Measurements from ENCODE around the gene LCN1. TPM values are rescaled to one million over a fixed set of nuclear protein-coding genes. Genes with fewer than 3 reads are reported as not detected.
"Not testable (repeated sequence)": the region's sequence is repeated elsewhere in the genome, so short reads cannot be mapped to it uniquely, and the experiment has no call there.

LCN1 gene
- total RNA-seq, 1 donor = not detected

- H3K4me3 ChIP-seq (ENCODE audit: low read depth, low read length) = no peak overlapping the region
- TF ChIP-seq CTCF (IDR thresholded peaks at IDR 0.05; ENCODE audit: insufficient read depth, low read length) = no peak
- no peak for DNase-seq (ENCODE audit: low read depth)
These were observed 26.8 kb downstream of the LCN1 start for GRCh38 chr9:135547756-135548736.

GRCh38 chr9:135549478-135550343 is 28.5 kb downstream of the LCN1 start:
- H3K4me3 ChIP-seq (ENCODE audit: low read depth, low read length); DNase-seq (ENCODE audit: low read depth): not testable (repeated sequence)

- no peak for TF ChIP-seq CTCF (IDR thresholded peaks at IDR 0.05; ENCODE audit: insufficient read depth, low read length)
- H3K4me3 ChIP-seq (ENCODE audit: low read depth, low read length) = no peak overlapping the region
- no peak for DNase-seq (ENCODE audit: low read depth)
These were observed 29.2 kb downstream of the LCN1 start for GRCh38 chr9:135550344-135550918.

- no peak for TF ChIP-seq CTCF (IDR thresholded peaks at IDR 0.05; ENCODE audit: insufficient read depth, low read length)
- no peak overlapping the region for H3K4me3 ChIP-seq (ENCODE audit: low read depth, low read length)
- DNase-seq (ENCODE audit: low read depth) = no peak
These were observed 29.8 kb downstream of the LCN1 start for GRCh38 chr9:135551031-135551430.

- DNase-seq (ENCODE audit: low read depth) = no peak
- no peak overlapping the region for H3K4me3 ChIP-seq (ENCODE audit: low read depth, low read length)
- TF ChIP-seq CTCF (IDR thresholded peaks at IDR 0.05; ENCODE audit: insufficient read depth, low read length) = no peak
These were observed 30.2 kb downstream of the LCN1 start for GRCh38 chr9:135551456-135551855.

- no peak for DNase-seq (ENCODE audit: low read depth)
- H3K4me3 ChIP-seq (ENCODE audit: low read depth, low read length) = no peak overlapping the region
- no peak for TF ChIP-seq CTCF (IDR thresholded peaks at IDR 0.05; ENCODE audit: insufficient read depth, low read length)
These were observed 30.9 kb downstream of the LCN1 start for GRCh38 chr9:135552021-135552697.
